ENCODE data around the gene ADPRHL1. TPM values are rescaled to one million over a fixed set of nuclear protein-coding genes. Genes with fewer than 3 reads are reported as not detected.

ADPRHL1 gene
- total and polyA plus RNA-seq, 2 experiments from 2014 or later, result 1.0 to 1.1 TPM

DNA sequence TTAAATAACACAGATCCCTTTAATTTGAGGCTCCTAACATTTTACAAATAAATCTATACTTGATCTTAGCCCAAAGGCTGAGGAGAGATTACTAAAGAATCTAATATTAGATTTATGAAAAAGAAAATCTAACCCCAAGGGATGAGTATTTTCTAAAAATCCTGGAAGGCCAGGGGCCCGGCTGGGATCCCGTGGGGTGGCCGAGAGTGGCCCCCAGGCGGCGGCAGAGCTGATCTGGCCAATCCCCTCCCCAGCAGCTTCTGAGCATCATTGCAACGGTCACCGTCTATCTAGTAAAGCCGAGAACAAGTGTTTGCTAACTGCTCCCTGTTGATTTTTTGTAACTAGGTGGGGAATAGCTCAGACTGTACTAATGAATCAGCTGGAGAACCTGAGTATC, 37.5 kb downstream of the ADPRHL1 start:
- no peaks in the 10 kb centered on the region for H3K27me3 ChIP-seq
- no peak overlapping the region for H3K27ac ChIP-seq
- H2AFZ ChIP-seq, result no peak overlapping the region
- TF ChIP-seq, protein P1, sequence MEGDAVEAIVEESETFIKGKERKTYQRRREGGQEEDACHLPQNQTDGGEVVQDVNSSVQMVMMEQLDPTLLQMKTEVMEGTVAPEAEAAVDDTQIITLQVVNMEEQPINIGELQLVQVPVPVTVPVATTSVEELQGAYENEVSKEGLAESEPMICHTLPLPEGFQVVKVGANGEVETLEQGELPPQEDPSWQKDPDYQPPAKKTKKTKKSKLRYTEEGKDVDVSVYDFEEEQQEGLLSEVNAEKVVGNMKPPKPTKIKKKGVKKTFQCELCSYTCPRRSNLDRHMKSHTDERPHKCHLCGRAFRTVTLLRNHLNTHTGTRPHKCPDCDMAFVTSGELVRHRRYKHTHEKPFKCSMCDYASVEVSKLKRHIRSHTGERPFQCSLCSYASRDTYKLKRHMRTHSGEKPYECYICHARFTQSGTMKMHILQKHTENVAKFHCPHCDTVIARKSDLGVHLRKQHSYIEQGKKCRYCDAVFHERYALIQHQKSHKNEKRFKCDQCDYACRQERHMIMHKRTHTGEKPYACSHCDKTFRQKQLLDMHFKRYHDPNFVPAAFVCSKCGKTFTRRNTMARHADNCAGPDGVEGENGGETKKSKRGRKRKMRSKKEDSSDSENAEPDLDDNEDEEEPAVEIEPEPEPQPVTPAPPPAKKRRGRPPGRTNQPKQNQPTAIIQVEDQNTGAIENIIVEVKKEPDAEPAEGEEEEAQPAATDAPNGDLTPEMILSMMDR (IDR thresholded peaks at IDR 0.05; ENCODE audit: poor library complexity), result no peak
- no peak for TF ChIP-seq EZH2 (IDR thresholded peaks at IDR 0.05; ENCODE audit: borderline replicate concordance)
- no peak for TF ChIP-seq EZH2phosphoT487 (IDR thresholded peaks at IDR 0.05; ENCODE audit: low read depth, severe bottlenecking, unreplicated experiment)
- H3K36me3 ChIP-seq (replicated peaks; ENCODE audit: insufficient read depth, low read depth), result no peaks in the 10 kb centered on the region
- H3K4me1 ChIP-seq (ENCODE audit: insufficient read depth), result peaks cover 3% of the 10 kb centered on the region
- H3K4me3 ChIP-seq, result no peak overlapping the region
- no peaks in the 10 kb centered on the region for H3K9me3 ChIP-seq (ENCODE audit: low read depth)
- H4K20me1 ChIP-seq (ENCODE audit: insufficient read depth, poor library complexity, severe bottlenecking), result no peaks in the 10 kb centered on the region
- H3K4me2 ChIP-seq, result no peak overlapping the region
- no peaks in the 10 kb centered on the region for H3K9me2 ChIP-seq (replicated peaks; ENCODE audit: insufficient read depth)
- DNase-seq (ENCODE audit: low spot score), result no peak
- no peaks in the 10 kb centered on the region for H3K79me2 ChIP-seq
- 73% methylated on average over 8 of the region's 8 CpGs for WGBS (ENCODE audit: low lambda C conversion rate, missing lambda C conversion rate)

DNA sequence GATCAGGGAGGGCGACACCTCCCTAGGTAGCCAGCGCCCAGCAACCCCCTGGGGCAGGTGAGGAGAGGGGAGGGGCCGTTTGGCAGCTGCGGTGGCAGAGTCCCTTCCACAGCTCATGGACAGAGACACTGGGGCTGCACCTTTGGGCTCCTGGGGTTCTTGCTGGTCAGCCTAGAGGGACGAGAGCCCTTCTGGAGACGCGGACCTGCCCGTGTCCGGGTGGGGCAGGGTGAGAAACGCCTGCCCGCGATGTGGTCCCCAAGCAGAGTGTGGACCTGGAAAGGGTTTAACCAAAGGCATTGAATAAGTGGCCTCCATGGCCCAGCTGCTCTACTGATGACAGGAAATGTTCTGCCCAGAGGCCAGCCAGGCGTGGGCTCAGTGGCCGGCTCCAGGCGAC, 38.3 kb downstream of the ADPRHL1 start:
- H3K4me1 ChIP-seq (ENCODE audit: insufficient read depth), result peaks cover 11% of the 10 kb centered on the region
- H3K36me3 ChIP-seq (replicated peaks; ENCODE audit: insufficient read depth, low read depth), result no peaks in the 10 kb centered on the region
- 90% methylated on average over 15 of the region's 15 CpGs for WGBS (ENCODE audit: low lambda C conversion rate, missing lambda C conversion rate)
- no peak overlapping the region for H3K4me3 ChIP-seq
- no peak overlapping the region for H3K27ac ChIP-seq
- H3K9me2 ChIP-seq (replicated peaks; ENCODE audit: insufficient read depth), result no peaks in the 10 kb centered on the region
- no peak for DNase-seq (ENCODE audit: low spot score)
- no peak overlapping the region for H3K4me2 ChIP-seq
- no peaks in the 10 kb centered on the region for H3K9me3 ChIP-seq (ENCODE audit: low read depth)
- no peaks in the 10 kb centered on the region for H3K27me3 ChIP-seq
- no peak for TF ChIP-seq EZH2phosphoT487 (IDR thresholded peaks at IDR 0.05; ENCODE audit: low read depth, severe bottlenecking, unreplicated experiment)
- no peak for TF ChIP-seq EZH2 (IDR thresholded peaks at IDR 0.05; ENCODE audit: borderline replicate concordance)
- TF ChIP-seq, protein P1 (IDR thresholded peaks at IDR 0.05; ENCODE audit: poor library complexity), result no peak
- no peak overlapping the region for H2AFZ ChIP-seq
- H3K79me2 ChIP-seq, result no peaks in the 10 kb centered on the region
- no peaks in the 10 kb centered on the region for H4K20me1 ChIP-seq (ENCODE audit: insufficient read depth, poor library complexity, severe bottlenecking)

GRCh38 chr13:113414335-113414734, 39.0 kb downstream of the ADPRHL1 start:
- WGBS (ENCODE audit: low lambda C conversion rate, missing lambda C conversion rate), result 84% methylated on average over 5 of the region's 8 CpGs
- no peaks in the 10 kb centered on the region for H3K79me2 ChIP-seq
- H3K9me3 ChIP-seq (ENCODE audit: low read depth), result no peaks in the 10 kb centered on the region
- no peak overlapping the region for H3K4me2 ChIP-seq
- no peak overlapping the region for H3K27ac ChIP-seq
- no peak overlapping the region for H2AFZ ChIP-seq
- no peaks in the 10 kb centered on the region for H3K36me3 ChIP-seq (replicated peaks; ENCODE audit: insufficient read depth, low read depth)
- H3K9me2 ChIP-seq (replicated peaks; ENCODE audit: insufficient read depth), result no peaks in the 10 kb centered on the region
- H3K4me1 ChIP-seq (ENCODE audit: insufficient read depth), result peaks cover 11% of the 10 kb centered on the region
- no peaks in the 10 kb centered on the region for H3K27me3 ChIP-seq
- H3K4me3 ChIP-seq, result no peak overlapping the region
- TF ChIP-seq EZH2 (IDR thresholded peaks at IDR 0.05; ENCODE audit: borderline replicate concordance), result no peak
- TF ChIP-seq EZH2phosphoT487 (IDR thresholded peaks at IDR 0.05; ENCODE audit: low read depth, severe bottlenecking, unreplicated experiment), result no peak
- TF ChIP-seq, protein P1 (IDR thresholded peaks at IDR 0.05; ENCODE audit: poor library complexity), result no peak
- H4K20me1 ChIP-seq (ENCODE audit: insufficient read depth, poor library complexity, severe bottlenecking), result no peaks in the 10 kb centered on the region
- DNase-seq (ENCODE audit: low spot score), result no peak

GRCh38 chr13:113413898-113414282, 39.4 kb downstream of the ADPRHL1 start:
- Histone ChIP-seq H3K9me3 (ENCODE audit: low read depth) (no peaks in the 10 kb centered on the region), H3K4me2 (no peak overlapping the region), H4K20me1 (ENCODE audit: insufficient read depth, poor library complexity, severe bottlenecking) (no peaks in the 10 kb centered on the region), H3K79me2 (no peaks in the 10 kb centered on the region), H3K36me3 (replicated peaks; ENCODE audit: insufficient read depth, low read depth) (no peaks in the 10 kb centered on the region), H3K27me3 (no peaks in the 10 kb centered on the region), H3K27ac (no peak overlapping the region), H3K9me2 (replicated peaks; ENCODE audit: insufficient read depth) (no peaks in the 10 kb centered on the region), H3K4me1 (ENCODE audit: insufficient read depth) (peaks cover 11% of the 10 kb centered on the region), H3K4me3 (no peak overlapping the region), H2AFZ (no peak overlapping the region)
- no peak for TF ChIP-seq EZH2phosphoT487 (IDR thresholded peaks at IDR 0.05; ENCODE audit: low read depth, severe bottlenecking, unreplicated experiment)
- TF ChIP-seq, protein P1 (IDR thresholded peaks at IDR 0.05; ENCODE audit: poor library complexity), result no peak
- no peak for TF ChIP-seq EZH2 (IDR thresholded peaks at IDR 0.05; ENCODE audit: borderline replicate concordance)
- DNase-seq (ENCODE audit: low spot score), result no peak
- 86% methylated on average over 9 of the region's 9 CpGs for WGBS (ENCODE audit: low lambda C conversion rate, missing lambda C conversion rate)
